Loucy (cell line): ENCODE data around the gene PKP3.

Experiments used
- H2AFZ ChIP-seq: fragments of 200-600 bp; sonication (generic); 2 replicates; pipeline ENCODE4 v1.6.0; 2016; ENCODE audit warnings: antibody characterized with exemption, mild to moderate bottlenecking, low read length, moderate library complexity
- H3F3A ChIP-seq: fragments of 200-600 bp; 2 replicates; pipeline ENCODE4 v1.6.0; 2016; ENCODE audit warnings: antibody characterized with exemption, low read depth, mild to moderate bottlenecking
- H3K27me3 ChIP-seq: fragments of 200-600 bp; sonication (generic); 2 replicates; pipeline ENCODE4 v1.6.1; 2014; ENCODE audit warnings: low read length, mild to moderate bottlenecking; ENCODE audit not compliant: insufficient read depth, poor library complexity, severe bottlenecking
- H3K36me3 ChIP-seq: fragments of 200-600 bp; sonication (generic); 2 replicates; pipeline ENCODE4 v1.6.1; 2016; ENCODE audit warnings: low read length; ENCODE audit not compliant: insufficient read depth
- H3K4me1 ChIP-seq: fragments of 200-600 bp; sonication (generic); 2 replicates; pipeline ENCODE4 v1.5.1; 2014; ENCODE audit warnings: low read length, mild to moderate bottlenecking; ENCODE audit not compliant: insufficient read depth, poor library complexity, severe bottlenecking
- H3K4me2 ChIP-seq: fragments of 200-600 bp; sonication (generic); 2 replicates; pipeline ENCODE4 v1.6.0; 2014; ENCODE audit warnings: antibody characterized with exemption, low read length, low read depth, mild to moderate bottlenecking; ENCODE audit not compliant: poor library complexity, severe bottlenecking
- H3K4me3 ChIP-seq: fragments of 200-600 bp; sonication (generic); 2 replicates; pipeline ENCODE4 v1.5.1; 2014; ENCODE audit warnings: low read length, mild to moderate bottlenecking, mixed read lengths; ENCODE audit not compliant: poor library complexity, severe bottlenecking
- H3K79me2 ChIP-seq: fragments of 200-600 bp; sonication (generic); 2 replicates; pipeline ENCODE4 v1.6.1; 2014; ENCODE audit warnings: low read length; ENCODE audit not compliant: insufficient read depth
- H3K9ac ChIP-seq: fragments of 200-600 bp; sonication (generic); 2 replicates; pipeline ENCODE4 v1.6.0; 2014; ENCODE audit warnings: mild to moderate bottlenecking, low read depth, low read length, moderate library complexity; ENCODE audit not compliant: poor library complexity, severe bottlenecking
- H3K9me2 ChIP-seq: fragments of 200-600 bp; sonication (generic); replicated peaks from 2 replicates; pipeline ENCODE4 v1.6.1; 2016; ENCODE audit warnings: low read depth, low read length, mixed read lengths
- H3K9me3 ChIP-seq: fragments of 200-600 bp; sonication (generic); 2 replicates; pipeline ENCODE4 v1.6.1; 2014; ENCODE audit warnings: mild to moderate bottlenecking, antibody characterized with exemption, low read length, low read depth; ENCODE audit not compliant: insufficient read depth
- H4K20me1 ChIP-seq: fragments of 200-600 bp; sonication (generic); 2 replicates; pipeline ENCODE4 v1.6.0; 2014; ENCODE audit warnings: antibody characterized with exemption, low read length, mild to moderate bottlenecking; ENCODE audit not compliant: insufficient read depth, poor library complexity, severe bottlenecking
- EZH2phosphoT487 ChIP-seq: fragments of 200-600 bp; IDR thresholded peaks from 2 replicates; pipeline ENCODE4 v1.6.1; 2018; ENCODE audit warnings: antibody characterized with exemption, mild to moderate bottlenecking, moderate library complexity, borderline replicate concordance
- TF ChIP-seq, protein P1 (sequence below): fragments of 200-600 bp; sonication (generic); conservative IDR thresholded peaks from 2 replicates; pipeline ENCODE4 v1.5.1; 2014; ENCODE audit warnings: mild to moderate bottlenecking, antibody characterized with exemption, low read length

The PKP3 gene

DNA sequence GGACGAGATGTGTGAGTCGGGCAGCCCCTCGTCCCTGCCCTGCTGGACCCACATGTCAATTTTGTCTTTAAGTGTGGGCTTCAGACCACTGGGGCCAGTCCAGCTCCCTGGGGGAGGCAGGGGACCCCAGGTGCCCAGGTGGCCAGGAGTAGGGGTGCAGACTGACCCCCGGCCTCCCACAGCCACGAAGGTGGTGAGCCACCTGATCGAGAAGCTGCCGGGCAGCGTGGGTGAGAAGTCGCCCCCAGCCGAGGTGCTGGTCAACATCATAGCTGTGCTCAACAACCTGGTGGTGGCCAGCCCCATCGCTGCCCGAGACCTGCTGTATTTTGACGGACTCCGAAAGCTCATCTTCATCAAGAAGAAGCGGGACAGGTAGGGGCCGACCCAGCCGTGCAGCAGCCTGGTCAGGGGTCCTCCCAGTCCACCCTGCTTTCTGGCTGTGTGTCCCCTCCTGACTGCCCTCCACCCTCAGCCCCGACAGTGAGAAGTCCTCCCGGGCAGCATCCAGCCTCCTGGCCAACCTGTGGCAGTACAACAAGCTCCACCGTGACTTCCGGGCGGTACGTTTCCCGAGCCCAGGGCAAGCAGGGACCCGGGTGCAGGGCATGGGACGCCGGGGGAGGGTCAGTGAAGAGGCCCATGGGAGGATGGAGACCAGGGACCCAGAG, 9.9 kb downstream of the PKP3 start:
- TF ChIP-seq, protein P1, sequence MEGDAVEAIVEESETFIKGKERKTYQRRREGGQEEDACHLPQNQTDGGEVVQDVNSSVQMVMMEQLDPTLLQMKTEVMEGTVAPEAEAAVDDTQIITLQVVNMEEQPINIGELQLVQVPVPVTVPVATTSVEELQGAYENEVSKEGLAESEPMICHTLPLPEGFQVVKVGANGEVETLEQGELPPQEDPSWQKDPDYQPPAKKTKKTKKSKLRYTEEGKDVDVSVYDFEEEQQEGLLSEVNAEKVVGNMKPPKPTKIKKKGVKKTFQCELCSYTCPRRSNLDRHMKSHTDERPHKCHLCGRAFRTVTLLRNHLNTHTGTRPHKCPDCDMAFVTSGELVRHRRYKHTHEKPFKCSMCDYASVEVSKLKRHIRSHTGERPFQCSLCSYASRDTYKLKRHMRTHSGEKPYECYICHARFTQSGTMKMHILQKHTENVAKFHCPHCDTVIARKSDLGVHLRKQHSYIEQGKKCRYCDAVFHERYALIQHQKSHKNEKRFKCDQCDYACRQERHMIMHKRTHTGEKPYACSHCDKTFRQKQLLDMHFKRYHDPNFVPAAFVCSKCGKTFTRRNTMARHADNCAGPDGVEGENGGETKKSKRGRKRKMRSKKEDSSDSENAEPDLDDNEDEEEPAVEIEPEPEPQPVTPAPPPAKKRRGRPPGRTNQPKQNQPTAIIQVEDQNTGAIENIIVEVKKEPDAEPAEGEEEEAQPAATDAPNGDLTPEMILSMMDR = no peak
- TF ChIP-seq EZH2phosphoT487 = no peak
- Histone ChIP-seq H3K4me2 (no peak overlapping the region), H3K9me3 (no peaks in the 10 kb centered on the region), H3K4me3 (no peak overlapping the region), H3K36me3 (no peaks in the 10 kb centered on the region), H2AFZ (no peak overlapping the region), H4K20me1 (peaks cover 3% of the 10 kb centered on the region), H3K27me3 (no peaks in the 10 kb centered on the region), H3K79me2 (no peaks in the 10 kb centered on the region), H3K9ac (no peak overlapping the region), H3K4me1 (peaks cover 26% of the 10 kb centered on the region), H3K9me2 (no peaks in the 10 kb centered on the region), H3F3A (no peaks in the 10 kb centered on the region)

DNA sequence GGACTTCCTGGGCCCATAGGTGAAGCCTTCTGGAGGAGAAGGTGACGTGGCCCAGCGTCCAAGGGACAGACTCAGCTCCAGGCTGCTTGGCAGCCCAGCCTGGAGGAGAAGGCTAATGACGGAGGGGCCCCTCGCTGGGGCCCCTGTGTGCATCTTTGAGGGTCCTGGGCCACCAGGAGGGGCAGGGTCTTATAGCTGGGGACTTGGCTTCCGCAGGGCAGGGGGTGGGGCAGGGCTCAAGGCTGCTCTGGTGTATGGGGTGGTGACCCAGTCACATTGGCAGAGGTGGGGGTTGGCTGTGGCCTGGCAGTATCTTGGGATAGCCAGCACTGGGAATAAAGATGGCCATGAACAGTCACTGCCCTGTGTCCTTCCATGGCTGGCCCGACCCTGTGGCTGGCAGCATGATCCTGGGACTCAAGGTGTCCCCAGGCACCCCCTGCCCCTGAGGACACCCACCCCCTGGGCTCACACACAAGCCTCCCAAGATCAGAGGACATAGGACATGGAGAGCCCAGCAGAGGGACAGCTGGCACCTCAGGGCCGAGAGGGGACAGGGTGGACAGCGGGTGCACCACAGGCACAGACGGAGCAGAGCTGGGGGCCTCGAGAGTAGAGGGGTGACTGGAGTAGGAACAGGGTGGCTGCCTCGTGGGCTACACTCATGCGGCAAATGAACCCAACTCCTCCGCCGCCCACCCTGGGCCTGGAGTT, 10.7 kb downstream of the PKP3 start:
- Histone ChIP-seq H3K9ac (no peak overlapping the region), H3K79me2 (no peaks in the 10 kb centered on the region), H3K9me3 (no peaks in the 10 kb centered on the region), H3F3A (no peaks in the 10 kb centered on the region; the same call in 1 of the 2 replicates), H2AFZ (no peak overlapping the region), H3K4me3 (no peak overlapping the region), H3K27me3 (no peaks in the 10 kb centered on the region), H3K4me2 (no peak overlapping the region), H3K36me3 (no peaks in the 10 kb centered on the region), H3K9me2 (no peaks in the 10 kb centered on the region), H4K20me1 (peaks cover 3% of the 10 kb centered on the region), H3K4me1 (peaks cover 34% of the 10 kb centered on the region)
- TF ChIP-seq EZH2phosphoT487 = no peak
- TF ChIP-seq, protein P1 = no peak

DNA sequence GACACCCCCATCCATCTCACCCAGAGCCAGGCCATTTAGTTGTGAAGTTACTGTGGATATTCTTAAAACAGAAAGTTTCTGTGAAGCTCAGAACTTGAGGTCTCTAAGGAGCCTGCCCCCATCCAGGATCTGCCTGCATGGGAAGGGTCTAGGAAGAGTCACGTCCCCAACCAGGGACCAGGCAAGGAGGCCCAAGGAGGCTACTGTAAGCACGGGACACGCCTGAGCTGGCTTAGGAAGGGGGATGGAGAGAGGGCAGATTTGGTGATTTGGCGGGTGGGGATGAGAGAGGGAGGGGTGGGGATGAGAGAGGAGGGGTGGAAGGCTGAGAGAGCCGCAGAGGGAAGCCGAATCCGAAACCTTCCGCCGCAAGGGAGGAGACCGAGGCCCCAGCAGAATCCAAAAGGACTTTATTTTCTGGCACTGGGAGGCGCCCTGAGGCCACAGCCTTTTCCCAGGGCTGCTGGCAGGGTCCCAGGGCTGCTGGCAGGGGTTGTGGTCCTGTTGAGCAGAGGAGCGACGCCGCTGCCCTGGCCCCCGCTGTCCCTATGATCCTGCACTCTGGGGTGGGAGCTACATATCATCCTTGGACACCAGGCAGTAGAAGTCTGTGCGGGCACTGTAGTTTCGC, 11.4 kb downstream of the PKP3 start:
- Histone ChIP-seq H3K4me3 (no peak overlapping the region), H3K36me3 (no peaks in the 10 kb centered on the region), H2AFZ (no peak overlapping the region), H3K4me2 (no peak overlapping the region), H3K27me3 (no peaks in the 10 kb centered on the region), H3K4me1 (peaks cover 41% of the 10 kb centered on the region), H3K9ac (no peak overlapping the region), H3K9me3 (no peaks in the 10 kb centered on the region), H3K9me2 (no peaks in the 10 kb centered on the region), H4K20me1 (peaks cover 3% of the 10 kb centered on the region), H3F3A (no peaks in the 10 kb centered on the region; the same call in 1 of the 2 replicates), H3K79me2 (no peaks in the 10 kb centered on the region)
- no peak for TF ChIP-seq EZH2phosphoT487
- TF ChIP-seq, protein P1 = no peak
